Measurements from ENCODE around the gene CDT1.
"Not testable (repeated sequence)": the region's sequence is repeated elsewhere in the genome, so short reads cannot be mapped to it uniquely, and the experiment has no call there.

CDT1 gene

GRCh38 chr16:88817785-88818574 is 14.4 kb downstream of the CDT1 start:
- no peak for DNase-seq (ENCODE audit: low read depth)

- no peak for DNase-seq (ENCODE audit: low read depth)
Measured at GRCh38 chr16:88818575-88818874, 14.9 kb downstream of the CDT1 start.

GRCh38 chr16:88819126-88819525 is 15.5 kb downstream of the CDT1 start:
- DNase-seq (ENCODE audit: low read depth) = no peak

- no peak for DNase-seq (ENCODE audit: low read depth)
Measured at GRCh38 chr16:88820385-88821025, 16.9 kb downstream of the CDT1 start.

- no peak for DNase-seq (ENCODE audit: low read depth)
Measured at GRCh38 chr16:88821168-88821850, 17.7 kb downstream of the CDT1 start.

- DNase-seq (ENCODE audit: low read depth) = no peak
Measured at GRCh38 chr16:88822281-88823040, 18.9 kb downstream of the CDT1 start.

- DNase-seq (ENCODE audit: low read depth) = not testable (repeated sequence)
Measured at GRCh38 chr16:88823646-88824045, 20.1 kb downstream of the CDT1 start.

GRCh38 chr16:88824256-88825077 is 20.9 kb downstream of the CDT1 start:
- DNase-seq (ENCODE audit: low read depth) = no peak

- DNase-seq (ENCODE audit: low read depth) = no peak
Measured at GRCh38 chr16:88825146-88825545, 21.6 kb downstream of the CDT1 start.

GRCh38 chr16:88826070-88826840 is 22.7 kb downstream of the CDT1 start:
- DNase-seq (ENCODE audit: low read depth) = no peak

- DNase-seq (ENCODE audit: low read depth) = no peak
Measured at GRCh38 chr16:88827727-88828126, 24.1 kb downstream of the CDT1 start.

- DNase-seq (ENCODE audit: low read depth) = no peak
Measured at GRCh38 chr16:88828711-88829110, 25.1 kb downstream of the CDT1 start.

- DNase-seq (ENCODE audit: low read depth) = no peak
Measured at GRCh38 chr16:88830258-88830657, 26.7 kb downstream of the CDT1 start.

GRCh38 chr16:88830783-88831182 is 27.2 kb downstream of the CDT1 start:
- DNase-seq (ENCODE audit: low read depth) = no peak

GRCh38 chr16:88831838-88832237 is 28.2 kb downstream of the CDT1 start:
- no peak for DNase-seq (ENCODE audit: low read depth)

GRCh38 chr16:88833086-88833485 is 29.5 kb downstream of the CDT1 start:
- no peak for DNase-seq (ENCODE audit: low read depth)

GRCh38 chr16:88834670-88835069 is 31.1 kb downstream of the CDT1 start:
- no peak for DNase-seq (ENCODE audit: low read depth)

GRCh38 chr16:88835383-88835782 is 31.8 kb downstream of the CDT1 start:
- no peak for DNase-seq (ENCODE audit: low read depth)

- DNase-seq (ENCODE audit: low read depth) = no peak
Measured at GRCh38 chr16:88835818-88836217, 32.2 kb downstream of the CDT1 start.

- DNase-seq (ENCODE audit: low read depth) = no peak
Measured at GRCh38 chr16:88836791-88837190, 33.2 kb downstream of the CDT1 start.

GRCh38 chr16:88837806-88838205 is 34.2 kb downstream of the CDT1 start:
- no peak for DNase-seq (ENCODE audit: low read depth)
